Mesendoderm (in vitro differentiated cells): ENCODE data around the gene LTBP2.

Experiments
- DNase-seq: peaks from one replicate; pipeline ENCODE4 v3.0.0; 2013
- H2AK5ac ChIP-seq: 2 replicates; pipeline ENCODE4 v1.6.1; 2013; ENCODE audit warnings: low read length, inconsistent platforms
- H2BK120ac ChIP-seq: 2 replicates; pipeline ENCODE4 v1.6.1; 2013; ENCODE audit warnings: low read depth, mild to moderate bottlenecking, low read length, moderate library complexity, mixed read lengths
- H2BK15ac ChIP-seq: replicated peaks from 2 replicates; pipeline ENCODE4 v1.6.1; 2013; ENCODE audit warnings: low read depth, mild to moderate bottlenecking, moderate library complexity
- H2BK5ac ChIP-seq: 2 replicates; pipeline ENCODE4 v1.6.1; 2013; ENCODE audit warnings: low read length, inconsistent platforms
- H3K18ac ChIP-seq: 2 replicates; pipeline ENCODE4 v1.6.1; 2013; ENCODE audit warnings: mild to moderate bottlenecking, low read length, mixed read lengths
- H3K23ac ChIP-seq: one replicate; pipeline ENCODE4 v1.6.1; 2013; ENCODE audit warnings: low read length
- H3K27ac ChIP-seq: 2 replicates; pipeline ENCODE4 v1.5.1; 2013; ENCODE audit warnings: low read depth, mild to moderate bottlenecking, inconsistent platforms, low read length, moderate library complexity
- H3K27me3 ChIP-seq: 2 replicates; pipeline ENCODE4 v1.6.1; 2013; ENCODE audit warnings: low read length, control low read depth, mild to moderate bottlenecking, inconsistent platforms; ENCODE audit not compliant: insufficient read depth, poor library complexity
- H3K36me3 ChIP-seq: 2 replicates; pipeline ENCODE4 v1.6.1; 2013; ENCODE audit warnings: low read length, inconsistent platforms; ENCODE audit not compliant: control insufficient read depth, insufficient read depth
- H3K4ac ChIP-seq: one replicate; pipeline ENCODE4 v1.6.1; 2013; ENCODE audit warnings: low read depth, mild to moderate bottlenecking, low read length, moderate library complexity
- H3K4me1 ChIP-seq: 2 replicates; pipeline ENCODE4 v1.6.1; 2013; ENCODE audit warnings: low read depth, low read length, inconsistent platforms; ENCODE audit not compliant: control insufficient read depth
- H3K4me2 ChIP-seq: 2 replicates; pipeline ENCODE4 v1.6.1; 2013; ENCODE audit warnings: low read length
- H3K4me3 ChIP-seq: 2 replicates; pipeline ENCODE4 v1.5.1; 2013; ENCODE audit warnings: mild to moderate bottlenecking, low read length
- H3K56ac ChIP-seq: one replicate; pipeline ENCODE4 v1.6.1; 2013; ENCODE audit warnings: low read length
- H3K79me1 ChIP-seq: 2 replicates; pipeline ENCODE4 v1.6.1; 2013; ENCODE audit warnings: low read length, inconsistent platforms
- H3K79me2 ChIP-seq: 2 replicates; pipeline ENCODE4 v1.6.1; 2013; ENCODE audit warnings: mild to moderate bottlenecking, low read length; ENCODE audit not compliant: control insufficient read depth, insufficient read depth
- H3K9ac ChIP-seq: 2 replicates; pipeline ENCODE4 v1.6.1; 2013; ENCODE audit warnings: low read length, inconsistent platforms
- H4K5ac ChIP-seq: one replicate; pipeline ENCODE4 v1.6.1; 2013; ENCODE audit warnings: low read length
- H4K8ac ChIP-seq: one replicate; pipeline ENCODE4 v1.6.1; 2013; ENCODE audit warnings: low read depth, mild to moderate bottlenecking, control low read depth, low read length, moderate library complexity
- WGBS: extraction: QIAGEN DNeasy Blood & Tissue Kit; methylation state at CpG from one replicate; pipeline ENCODE4 v1.1.7; 2013; ENCODE audit warnings: low lambda C conversion rate, missing lambda C conversion rate; ENCODE audit not compliant: insufficient coverage; ENCODE audit errors: extremely low coverage; 5-methylcytosine and 5-hydroxymethylcytosine counted together

The LTBP2 gene

DNA sequence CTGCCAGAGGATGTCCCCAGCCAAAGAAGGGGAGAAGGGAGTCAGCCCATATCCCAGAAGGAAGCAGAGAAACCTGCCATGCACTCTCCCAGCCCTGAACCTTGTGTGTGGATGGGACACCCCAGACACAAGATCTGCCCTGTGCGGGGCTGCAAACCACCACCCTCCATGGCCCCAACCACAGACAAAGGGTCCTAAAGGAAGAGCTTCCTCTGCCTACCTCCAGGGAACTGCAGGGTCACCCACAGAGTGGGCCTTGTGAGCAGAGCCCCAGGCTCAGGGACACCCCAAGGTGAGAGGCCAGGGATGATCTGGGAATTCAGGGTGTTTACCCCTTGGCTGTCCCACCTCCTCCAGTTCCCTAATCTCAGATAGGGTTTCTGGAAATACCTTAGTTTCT lies 62.0 kb downstream of the LTBP2 start:
- DNase-seq: no peak
- Histone ChIP-seq H4K8ac (no peak overlapping the region), H3K79me1 (no peaks in the 10 kb centered on the region), H3K27me3 (no peaks in the 10 kb centered on the region), H3K4me3 (no peak overlapping the region), H3K18ac (no peak overlapping the region), H3K4me2 (no peak overlapping the region), H4K5ac (no peak overlapping the region), H2BK5ac (no peak overlapping the region), H3K23ac (no peak overlapping the region), H2AK5ac (no peak overlapping the region), H3K9ac (no peak overlapping the region), H3K56ac (no peak overlapping the region), H3K79me2 (no peaks in the 10 kb centered on the region), H3K4me1 (peaks cover 5% of the 10 kb centered on the region), H2BK15ac (no peak overlapping the region), H2BK120ac (no peak overlapping the region), H3K36me3 (no peaks in the 10 kb centered on the region), H3K4ac (no peak overlapping the region), H3K27ac (no peak overlapping the region)
- no CpG with 5 or more reads among the region's 1 CpG for WGBS

DNA sequence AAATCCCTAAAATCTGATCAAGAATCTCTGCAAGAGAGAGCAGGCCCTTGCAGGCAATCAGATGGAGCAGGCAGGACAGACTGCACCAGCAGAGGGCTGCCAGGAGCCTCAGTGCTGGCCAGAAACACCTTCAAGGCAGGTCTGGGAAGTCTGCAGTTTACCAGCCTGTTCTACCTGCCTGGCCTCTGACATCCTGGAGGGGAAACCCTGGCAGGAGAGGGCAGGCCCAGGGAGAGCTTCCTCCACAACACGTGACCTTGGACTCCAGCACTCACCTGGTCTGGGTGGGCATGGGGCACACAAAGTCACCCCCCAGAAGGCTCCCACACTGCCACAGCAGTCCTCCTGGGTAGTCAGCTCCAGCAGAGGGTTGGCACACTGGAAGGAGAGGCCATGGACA lies 62.4 kb downstream of the LTBP2 start:
- no peak overlapping the region for H2BK120ac ChIP-seq
- no peak overlapping the region for H3K4me2 ChIP-seq
- no peak overlapping the region for H4K5ac ChIP-seq
- no peak overlapping the region for H2AK5ac ChIP-seq
- H2BK5ac ChIP-seq: no peak overlapping the region
- H3K79me2 ChIP-seq: no peaks in the 10 kb centered on the region
- no peaks in the 10 kb centered on the region for H3K36me3 ChIP-seq
- no CpG with 5 or more reads among the region's 1 CpG for WGBS
- H3K23ac ChIP-seq: no peak overlapping the region
- H3K18ac ChIP-seq: no peak overlapping the region
- H2BK15ac ChIP-seq: no peak overlapping the region
- H3K9ac ChIP-seq: no peak overlapping the region
- H4K8ac ChIP-seq: no peak overlapping the region
- H3K56ac ChIP-seq: no peak overlapping the region
- peak; percentile 45 for DNase-seq
- no peak overlapping the region for H3K4me3 ChIP-seq
- H3K27ac ChIP-seq: no peak overlapping the region
- no peaks in the 10 kb centered on the region for H3K27me3 ChIP-seq
- H3K79me1 ChIP-seq: no peaks in the 10 kb centered on the region
- peaks cover 5% of the 10 kb centered on the region for H3K4me1 ChIP-seq
- H3K4ac ChIP-seq: no peak overlapping the region

DNA sequence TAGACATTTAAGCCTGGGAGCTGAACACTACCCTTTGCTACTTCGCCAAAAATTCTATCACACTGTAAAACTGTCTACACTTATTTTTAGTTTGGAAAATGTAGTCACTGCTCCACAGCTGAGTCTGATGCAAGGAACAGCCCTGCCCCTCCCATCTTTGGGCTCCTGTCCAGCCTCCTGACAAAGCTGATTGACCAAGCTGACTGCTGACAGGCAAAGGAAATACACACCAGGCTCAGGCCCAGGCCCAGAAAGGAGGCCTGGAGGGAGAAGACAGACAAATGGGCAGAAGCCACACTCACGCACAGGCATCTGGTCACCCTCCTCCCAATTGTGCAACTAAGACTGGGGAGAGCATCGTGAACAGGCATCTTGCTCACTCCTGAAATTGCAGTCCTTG lies 63.2 kb downstream of the LTBP2 start:
- no peak overlapping the region for H3K4ac ChIP-seq
- no peak overlapping the region for H2BK5ac ChIP-seq
- no peaks in the 10 kb centered on the region for H3K36me3 ChIP-seq
- H3K4me1 ChIP-seq: peaks cover 5% of the 10 kb centered on the region
- WGBS: no CpG with 5 or more reads among the region's 3 CpGs
- H3K4me2 ChIP-seq: no peak overlapping the region
- H3K79me2 ChIP-seq: no peaks in the 10 kb centered on the region
- no peak overlapping the region for H2BK120ac ChIP-seq
- H3K4me3 ChIP-seq: no peak overlapping the region
- H3K27me3 ChIP-seq: no peaks in the 10 kb centered on the region
- H2BK15ac ChIP-seq: no peak overlapping the region
- no peak overlapping the region for H3K23ac ChIP-seq
- H4K8ac ChIP-seq: no peak overlapping the region
- H3K9ac ChIP-seq: no peak overlapping the region
- H3K56ac ChIP-seq: no peak overlapping the region
- no peak overlapping the region for H2AK5ac ChIP-seq
- H3K79me1 ChIP-seq: no peaks in the 10 kb centered on the region
- no peak for DNase-seq
- no peak overlapping the region for H4K5ac ChIP-seq
- no peak overlapping the region for H3K27ac ChIP-seq
- H3K18ac ChIP-seq: no peak overlapping the region

DNA sequence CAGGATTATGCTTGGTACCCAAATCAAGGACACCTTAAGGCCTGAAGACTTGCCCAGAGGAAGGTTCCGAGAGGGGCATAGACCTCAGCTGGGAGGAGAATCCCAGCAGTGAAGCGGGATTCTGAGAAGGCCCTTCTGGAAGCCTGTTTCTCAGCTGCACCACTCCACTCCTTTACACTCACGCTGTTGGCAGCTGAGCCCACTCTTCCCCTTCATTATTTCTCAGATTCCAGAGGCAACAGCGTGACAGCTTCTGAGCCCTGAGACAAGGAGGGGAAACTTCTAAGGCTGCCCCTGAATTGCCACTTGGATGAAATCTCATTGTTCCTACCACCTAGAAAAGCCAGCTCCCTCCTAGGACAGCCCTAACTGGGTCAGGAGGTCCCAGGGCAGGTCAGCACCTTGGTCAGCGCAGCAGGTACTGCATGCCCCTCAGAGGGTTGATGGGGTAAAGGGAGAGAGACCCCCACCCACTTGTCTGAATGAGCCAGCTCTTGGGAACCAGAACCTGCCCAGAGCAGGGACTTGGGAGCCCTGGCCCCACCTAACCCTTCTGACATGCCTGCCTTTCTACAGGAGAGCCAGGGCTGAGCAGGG lies 64.6 kb downstream of the LTBP2 start:
- DNase-seq: peak; percentile 33
- H3K4ac ChIP-seq: no peak overlapping the region
- H3K4me1 ChIP-seq: peaks cover 5% of the 10 kb centered on the region

DNA sequence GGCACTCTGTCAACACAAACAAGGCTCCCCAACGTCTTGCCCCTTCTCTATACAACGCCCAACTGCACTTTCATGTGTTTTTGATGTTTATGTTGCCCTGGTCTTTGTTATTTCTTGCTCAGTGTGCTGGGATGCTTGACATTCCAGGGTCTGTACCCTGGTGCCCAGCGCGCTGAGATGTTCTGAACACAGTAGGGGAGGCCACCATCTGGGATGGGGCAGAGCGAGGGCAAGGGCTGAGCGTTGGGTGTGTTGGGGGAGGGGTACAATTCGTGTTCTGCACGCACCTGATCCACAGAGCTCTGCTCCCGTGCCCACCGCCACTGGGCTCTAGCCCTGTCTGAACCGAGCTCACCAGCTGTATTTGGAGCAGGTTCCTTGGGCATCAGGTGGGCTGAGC lies 65.6 kb downstream of the LTBP2 start:
- Histone ChIP-seq H3K9ac (no peak overlapping the region), H3K27me3 (no peaks in the 10 kb centered on the region), H3K4ac (no peak overlapping the region), H3K56ac (no peak overlapping the region), H2BK15ac (no peak overlapping the region), H3K79me1 (no peaks in the 10 kb centered on the region), H2AK5ac (no peak overlapping the region), H3K4me2 (no peak overlapping the region), H4K5ac (no peak overlapping the region), H2BK5ac (no peak overlapping the region), H3K36me3 (no peaks in the 10 kb centered on the region), H4K8ac (no peak overlapping the region), H3K79me2 (no peaks in the 10 kb centered on the region), H3K4me1 (peaks cover under 1% of the 10 kb centered on the region), H3K23ac (no peak overlapping the region), H3K18ac (no peak overlapping the region), H3K27ac (no peak overlapping the region), H2BK120ac (no peak overlapping the region), H3K4me3 (no peak overlapping the region)
- DNase-seq: no peak
- WGBS: no CpG with 5 or more reads among the region's 11 CpGs

More for the DNA sequence above, 64.6 kb downstream of the LTBP2 start:
- no peak overlapping the region for H3K4me2 ChIP-seq
- no peak overlapping the region for H3K4me3 ChIP-seq
- H3K79me1 ChIP-seq: no peaks in the 10 kb centered on the region
- H3K9ac ChIP-seq: no peak overlapping the region
- no peak overlapping the region for H2AK5ac ChIP-seq
- no peak overlapping the region for H3K56ac ChIP-seq
- no peak overlapping the region for H2BK120ac ChIP-seq
- no peak overlapping the region for H4K5ac ChIP-seq
- no peak overlapping the region for H3K18ac ChIP-seq
- no peaks in the 10 kb centered on the region for H3K36me3 ChIP-seq
- H2BK15ac ChIP-seq: no peak overlapping the region
- no CpG with 5 or more reads among the region's 5 CpGs for WGBS
- H3K27ac ChIP-seq: no peak overlapping the region
- H2BK5ac ChIP-seq: no peak overlapping the region
- no peak overlapping the region for H3K23ac ChIP-seq
- H3K27me3 ChIP-seq: no peaks in the 10 kb centered on the region
- no peak overlapping the region for H4K8ac ChIP-seq
- no peaks in the 10 kb centered on the region for H3K79me2 ChIP-seq

DNA sequence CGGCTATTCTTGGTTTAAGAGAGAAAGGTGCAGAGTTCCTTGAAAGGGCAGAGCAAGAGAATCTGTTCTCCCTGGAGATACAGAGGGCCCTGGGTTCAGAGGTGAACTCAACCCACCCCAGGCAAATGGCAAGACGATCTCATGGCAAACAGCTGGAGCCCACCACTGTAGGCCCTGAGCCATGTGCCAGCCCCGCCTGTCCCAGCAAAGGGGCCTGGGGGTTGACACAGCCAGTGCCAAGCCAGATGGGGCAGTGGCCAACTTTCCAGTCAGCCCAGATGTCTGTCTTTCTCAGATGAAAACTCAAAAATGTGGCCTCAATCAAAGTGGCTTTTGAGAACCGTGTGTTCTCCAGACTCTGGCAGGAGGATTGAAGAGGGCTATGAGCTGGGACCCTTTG lies 66.7 kb downstream of the LTBP2 start:
- Histone ChIP-seq H3K4me1 (no peaks in the 10 kb centered on the region), H3K79me1 (no peaks in the 10 kb centered on the region), H3K27ac (no peak overlapping the region), H3K9ac (no peak overlapping the region), H2AK5ac (no peak overlapping the region), H3K23ac (no peak overlapping the region), H3K18ac (no peak overlapping the region), H3K56ac (no peak overlapping the region), H4K8ac (no peak overlapping the region), H2BK120ac (no peak overlapping the region), H4K5ac (no peak overlapping the region), H3K4me2 (no peak overlapping the region), H2BK5ac (no peak overlapping the region), H3K4ac (no peak overlapping the region), H3K79me2 (no peaks in the 10 kb centered on the region), H2BK15ac (no peak overlapping the region), H3K4me3 (no peak overlapping the region), H3K36me3 (no peaks in the 10 kb centered on the region), H3K27me3 (no peaks in the 10 kb centered on the region)
- no CpG with 5 or more reads among the region's 4 CpGs for WGBS
- no peak for DNase-seq
